PFSK-1 (cell line): Measurements from ENCODE around the gene PLEKHA3.

Experiments used
- FOXP2 ChIP-seq: optimal IDR thresholded peaks from 2 replicates; pipeline ENCODE3; 2011; ENCODE audit warnings: borderline replicate concordance, control low read depth, inconsistent platforms; ENCODE audit not compliant: insufficient read depth; ENCODE audit errors: extremely low read length, extremely low read depth
- POLR2AphosphoS5 ChIP-seq: IDR thresholded peaks from 2 replicates; pipeline ENCODE4 v1.6.1; 2012; ENCODE audit warnings: low read depth, mild to moderate bottlenecking, control low read depth, low read length, moderate library complexity
- REST ChIP-seq, 2 experiments: IDR thresholded peaks; 2 replicates each; pipeline versions ENCODE4 v1.6.1 to v1.8.0; 2011 to 2012; ENCODE audit warnings: low read depth in 2 of 2, low read length in 2 of 2, control low read depth in 1 of 2, inconsistent platforms in 1 of 2, mild to moderate bottlenecking in 1 of 2, moderate library complexity in 1 of 2; ENCODE audit not compliant: insufficient read depth in 1 of 2
- TAF1 ChIP-seq: IDR thresholded peaks from 2 replicates; pipeline ENCODE4 v1.6.1; 2012; ENCODE audit warnings: low read length, control low read depth, borderline replicate concordance; ENCODE audit not compliant: insufficient read depth

GRCh38 chr2:178530625-178531142 is 50.4 kb downstream of the PLEKHA3 start:
- TF ChIP-seq POLR2AphosphoS5, result no peak
- no peak for TF ChIP-seq TAF1
- TF ChIP-seq REST (IDR thresholded peaks at IDR 0.05; ENCODE audit: insufficient read depth in 1 of 2, low read depth in 2 of 2, low read length in 2 of 2), result no peak
- no peak for TF ChIP-seq FOXP2
